Measurements from ENCODE around the gene PTH2.
"Not testable (repeated sequence)": the region's sequence is repeated elsewhere in the genome, so short reads cannot be mapped to it uniquely, and the experiment has no call there.

The PTH2 gene, protein sequence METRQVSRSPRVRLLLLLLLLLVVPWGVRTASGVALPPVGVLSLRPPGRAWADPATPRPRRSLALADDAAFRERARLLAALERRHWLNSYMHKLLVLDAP

DNA sequence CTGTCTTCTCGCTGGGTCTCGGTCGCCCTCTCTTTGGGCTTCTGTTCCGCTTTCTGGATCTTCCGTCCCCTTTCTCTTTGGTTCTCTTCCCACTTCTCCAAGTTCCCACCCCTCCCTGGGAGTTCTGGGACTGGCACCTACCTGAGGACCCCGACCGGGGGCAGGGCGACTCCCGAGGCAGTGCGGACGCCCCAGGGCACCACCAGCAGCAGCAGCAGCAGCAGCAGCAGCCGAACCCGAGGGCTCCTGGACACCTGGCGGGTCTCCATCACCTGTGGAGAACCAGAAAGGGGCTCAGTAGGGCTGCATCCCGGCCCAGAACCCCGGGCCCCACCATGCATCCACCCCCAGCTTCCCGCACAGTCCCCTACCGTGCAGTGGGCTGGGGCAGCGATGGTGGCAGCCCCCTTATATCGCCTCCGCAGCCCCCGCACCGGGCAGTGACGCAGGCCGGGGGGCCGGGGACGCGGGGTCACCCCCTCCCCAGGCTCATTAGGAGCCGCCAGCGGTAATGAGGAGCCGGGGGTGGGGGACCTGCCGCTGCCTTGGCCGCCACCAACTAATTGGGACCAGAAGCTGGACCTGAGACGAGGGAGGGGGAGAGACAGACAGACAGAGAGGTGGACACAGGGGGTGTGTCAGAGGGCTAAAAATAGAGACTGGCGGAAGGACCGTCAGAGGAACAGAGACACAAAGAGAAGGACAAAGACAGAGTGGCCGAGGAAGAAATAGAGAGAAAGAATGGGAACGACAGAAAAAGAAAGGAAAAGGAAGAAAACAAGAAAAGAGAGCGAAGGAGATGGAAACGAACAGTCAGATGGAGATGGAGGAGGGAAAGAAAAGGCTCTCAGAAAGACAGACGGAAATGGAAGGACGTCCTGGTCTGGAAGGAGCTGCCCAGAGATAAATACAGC is at the start of gene PTH2:
Gene PTH2, minus strand, starts transcription at position 371 of the 914 bp plus-strand sequence. Its CDS starts 102 bp downstream, at position 269.
- no peak for DNase-seq

DNA sequence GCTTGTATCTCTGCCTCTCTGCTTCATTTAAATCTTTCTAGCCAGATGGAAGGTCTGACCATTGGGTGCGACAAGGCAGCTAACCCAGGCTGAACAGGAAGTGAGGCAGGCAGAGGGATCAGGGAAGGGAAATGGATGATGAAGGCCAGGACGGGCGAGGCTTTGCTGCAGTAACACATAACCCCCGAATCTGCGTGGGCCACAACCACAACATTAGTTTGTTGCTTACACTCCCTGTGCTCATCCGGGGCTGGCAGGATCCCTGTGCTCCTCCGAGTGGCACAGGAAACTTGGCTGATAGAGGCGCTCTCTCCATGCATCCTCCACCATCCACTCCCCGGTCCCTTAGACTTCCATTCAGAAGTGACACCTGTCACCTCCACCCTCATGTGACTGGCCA is 49.7 kb upstream of the PTH2 start:
- no peak for DNase-seq

DNA sequence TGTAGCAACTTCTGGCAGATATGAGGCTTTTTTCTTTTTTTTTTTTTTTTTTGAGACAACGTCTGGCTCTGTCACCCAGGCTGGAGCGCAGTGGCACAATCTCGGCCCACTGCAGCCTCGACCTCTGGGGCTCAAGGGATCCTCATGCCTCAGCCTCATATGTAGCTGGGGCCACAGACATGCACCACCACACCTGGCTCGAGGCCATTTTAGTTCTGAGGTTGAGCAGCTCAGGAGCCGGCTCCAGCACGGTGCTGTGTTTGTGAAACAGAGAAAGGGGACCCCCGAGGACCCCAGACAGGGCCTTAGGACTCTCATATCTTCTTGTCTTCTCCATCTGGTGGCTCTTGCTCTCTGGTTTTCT is 47.4 kb upstream of the PTH2 start:
- no peak for DNase-seq

DNA sequence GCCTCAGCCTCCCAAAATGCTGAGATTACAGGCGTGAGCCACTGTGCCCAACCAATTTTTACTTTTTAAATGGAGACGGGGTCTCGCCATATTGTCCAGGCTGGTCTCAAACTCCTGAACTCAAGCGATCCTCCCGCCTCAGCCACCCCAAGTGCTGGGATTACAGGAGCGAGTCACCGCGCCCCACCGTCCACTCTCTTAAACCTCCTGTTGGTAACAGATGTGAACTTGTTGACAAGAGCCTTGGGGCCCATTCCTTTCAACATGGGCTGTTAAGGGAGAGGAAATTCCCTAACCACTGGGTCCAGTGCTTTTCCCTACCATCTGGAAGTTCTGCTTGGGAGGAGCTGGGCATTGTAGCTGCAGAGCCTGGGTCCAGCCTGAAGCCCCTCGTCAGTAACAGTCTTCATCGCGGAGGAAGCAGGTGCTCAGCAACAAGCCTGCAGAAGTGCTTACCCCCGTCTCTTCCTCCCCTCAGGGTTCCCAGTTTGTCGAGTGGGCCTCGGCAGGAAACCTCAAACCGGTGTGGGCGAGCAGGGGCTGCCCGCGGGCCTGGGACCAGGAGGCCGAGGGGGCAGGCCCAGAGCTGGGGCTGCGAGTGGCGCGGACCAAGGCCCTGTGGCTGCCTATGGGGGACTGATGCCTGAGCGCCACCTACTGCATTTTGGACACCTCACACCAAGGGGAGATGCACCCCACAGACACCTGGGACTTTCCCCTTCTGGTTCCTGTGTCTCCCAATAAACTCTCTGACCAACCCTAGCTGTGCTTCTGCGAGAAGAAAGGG is 46.8 kb upstream of the PTH2 start:
- DNase-seq, result no peak

DNA sequence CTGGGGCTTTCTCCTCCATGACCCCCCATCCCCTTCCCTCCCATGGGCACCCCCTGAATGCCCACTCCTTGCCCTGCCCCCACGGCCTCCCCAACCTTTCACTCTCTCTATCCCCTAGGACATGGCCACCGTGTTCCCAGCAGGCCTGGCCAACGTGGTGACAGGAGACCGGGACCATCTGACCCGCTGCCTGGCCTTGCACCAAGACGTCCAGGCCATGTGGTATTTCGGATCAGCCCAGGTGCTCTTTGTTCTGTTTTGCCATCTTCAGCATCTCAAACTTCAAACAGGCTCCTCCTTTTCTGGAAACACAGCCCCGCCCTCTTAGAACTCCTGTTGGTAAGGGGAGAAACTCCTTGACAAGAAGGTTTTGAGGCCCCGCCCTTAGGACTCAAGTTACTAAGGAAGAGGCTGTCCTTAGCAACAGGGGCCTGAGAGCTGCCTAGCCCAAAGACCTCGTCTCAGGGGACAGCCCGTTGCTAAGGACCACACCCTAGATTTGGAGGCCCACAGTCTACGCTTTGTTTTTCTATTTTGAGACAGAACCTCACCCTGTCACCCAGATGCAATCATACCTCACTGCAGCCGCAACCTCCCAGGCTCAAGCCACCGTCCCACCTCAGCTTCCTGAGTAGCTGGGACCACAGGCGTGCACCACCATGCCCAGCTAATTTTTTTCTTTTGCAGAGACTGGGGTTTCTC is 45.7 kb upstream of the PTH2 start:
- DNase-seq, result peak; percentile 96

DNA sequence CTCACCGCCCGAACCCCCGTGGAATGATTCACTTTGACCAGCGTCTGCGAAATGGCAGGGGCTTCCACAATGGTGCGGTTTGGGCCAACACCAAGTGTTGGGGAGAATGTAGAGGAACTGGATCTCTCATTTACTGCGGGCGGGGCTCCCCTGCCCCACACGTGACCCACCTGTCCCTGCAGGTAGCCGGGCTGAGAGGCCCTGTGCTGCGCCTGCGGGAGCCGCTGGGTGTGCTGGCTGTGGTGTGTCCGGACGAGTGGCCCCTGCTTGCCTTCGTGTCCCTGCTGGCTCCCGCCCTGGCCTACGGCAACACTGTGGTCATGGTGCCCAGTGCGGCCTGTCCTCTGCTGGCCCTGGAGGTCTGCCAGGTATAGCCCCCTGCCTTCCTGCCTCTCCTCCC is 45.0 kb upstream of the PTH2 start:
- DNase-seq, result no peak

DNA sequence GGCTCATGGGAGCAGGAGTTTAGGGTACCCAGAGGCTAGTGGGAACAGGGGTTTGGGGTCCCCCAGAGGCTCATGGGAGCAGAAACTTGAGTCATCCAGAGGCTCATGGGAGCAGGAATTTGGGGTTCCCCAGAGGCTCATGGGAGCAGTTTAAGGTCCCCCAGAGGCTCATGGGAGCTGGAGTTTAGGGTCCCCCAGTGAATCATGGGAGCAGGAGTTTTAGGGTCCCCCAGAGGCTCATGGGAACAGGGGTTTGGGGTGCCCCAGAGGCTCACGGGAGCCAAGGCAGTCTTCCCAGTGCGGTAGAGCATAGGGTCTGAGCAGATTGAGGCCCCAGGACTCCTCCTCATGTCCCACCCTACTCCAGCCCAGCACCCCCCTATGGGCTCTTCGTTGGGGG is 42.1 kb upstream of the PTH2 start:
- no peak for DNase-seq

DNA sequence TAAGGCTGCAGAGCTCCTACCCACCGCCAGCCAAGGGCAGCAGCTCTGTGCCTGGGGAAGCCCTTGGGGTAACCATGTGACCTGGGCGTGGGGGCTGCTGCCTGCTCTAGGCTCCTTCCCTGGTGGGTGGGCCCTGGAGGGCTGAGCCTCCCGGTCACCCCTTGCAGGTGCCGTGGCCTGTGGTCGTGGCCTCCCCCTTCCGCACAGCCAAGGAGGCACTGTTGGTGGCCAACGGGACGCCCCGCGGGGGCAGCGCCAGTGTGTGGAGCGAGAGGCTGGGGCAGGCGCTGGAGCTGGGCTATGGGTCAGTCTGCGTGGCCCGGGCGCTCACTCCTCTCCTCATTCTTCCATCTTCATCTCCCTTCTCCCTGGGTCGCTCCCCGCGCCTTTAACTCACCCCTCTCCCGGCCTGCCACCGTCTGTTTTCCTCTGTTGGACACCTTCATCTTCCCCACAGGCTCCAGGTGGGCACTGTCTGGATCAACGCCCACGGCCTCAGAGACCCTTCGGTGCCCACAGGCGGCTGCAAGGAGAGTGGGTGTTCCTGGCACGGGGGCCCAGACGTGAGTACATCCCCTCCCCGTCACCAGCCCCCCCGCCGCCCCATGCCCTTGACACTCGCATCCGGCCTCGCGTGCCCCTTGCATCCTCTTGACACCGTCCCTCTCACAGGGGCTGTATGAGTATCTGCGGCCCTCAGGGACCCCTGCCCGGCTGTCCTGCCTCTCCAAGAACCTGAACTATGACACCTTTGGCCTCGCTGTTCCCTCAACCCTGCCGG is 40.9 kb upstream of the PTH2 start:
- DNase-seq, result no peak

DNA sequence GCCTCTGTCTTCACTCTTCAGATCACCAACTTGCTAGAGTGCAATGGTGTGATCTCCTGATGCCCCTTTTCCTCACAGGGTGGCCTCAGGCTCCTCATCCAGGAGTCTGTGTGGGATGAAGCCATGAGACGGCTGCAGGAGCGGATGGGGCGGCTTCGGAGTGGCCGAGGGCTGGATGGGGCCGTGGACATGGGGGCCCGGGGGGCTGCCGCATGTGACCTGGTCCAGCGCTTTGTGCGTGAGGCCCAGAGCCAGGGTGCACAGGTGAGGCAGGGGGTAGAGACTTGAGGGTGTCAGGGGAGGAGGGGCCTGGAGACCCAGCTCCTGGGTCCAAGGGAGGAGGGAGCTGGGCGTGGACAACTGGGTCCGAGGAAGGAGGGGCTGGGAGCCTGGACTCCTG is 39.3 kb upstream of the PTH2 start:
- DNase-seq, result no peak

DNA sequence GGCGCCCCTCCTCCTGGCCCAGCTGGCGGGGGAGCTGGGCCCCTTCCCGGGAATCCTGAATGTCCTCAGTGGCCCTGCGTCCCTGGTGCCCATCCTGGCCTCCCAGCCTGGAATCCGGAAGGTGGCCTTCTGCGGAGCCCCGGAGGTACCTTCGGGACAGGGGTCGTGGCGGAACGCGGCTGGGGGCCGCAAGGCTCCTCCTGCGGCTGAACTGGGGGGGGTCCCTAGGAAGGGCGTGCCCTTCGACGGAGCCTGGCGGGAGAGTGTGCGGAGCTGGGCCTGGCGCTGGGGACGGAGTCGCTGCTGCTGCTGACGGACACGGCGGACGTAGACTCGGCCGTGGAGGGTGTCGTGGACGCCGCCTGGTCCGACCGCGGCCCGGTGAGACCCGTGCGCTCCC is 38.4 kb upstream of the PTH2 start:
- no peak for DNase-seq

DNA sequence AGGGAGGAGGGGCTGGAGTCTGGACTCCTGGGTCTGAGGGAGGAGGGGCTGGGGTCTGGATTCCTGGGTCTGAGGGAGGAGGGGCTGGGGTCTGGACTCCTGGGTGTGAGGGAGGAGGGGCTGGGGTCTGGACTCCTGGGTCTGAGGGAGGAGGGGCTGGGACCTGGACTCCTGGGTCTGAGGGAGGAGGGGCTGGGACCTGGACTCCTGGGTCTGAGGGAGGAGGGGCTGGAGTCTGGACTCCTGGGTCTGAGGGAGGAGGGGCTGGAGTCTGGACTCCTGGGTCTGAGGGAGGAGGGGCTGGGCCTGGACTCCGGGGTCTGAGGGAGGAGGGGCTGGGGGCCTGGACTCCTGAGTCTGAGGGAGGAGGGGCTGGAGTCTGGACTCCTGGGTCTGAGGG is 37.9 kb upstream of the PTH2 start:
- DNase-seq, result not testable (repeated sequence)

DNA sequence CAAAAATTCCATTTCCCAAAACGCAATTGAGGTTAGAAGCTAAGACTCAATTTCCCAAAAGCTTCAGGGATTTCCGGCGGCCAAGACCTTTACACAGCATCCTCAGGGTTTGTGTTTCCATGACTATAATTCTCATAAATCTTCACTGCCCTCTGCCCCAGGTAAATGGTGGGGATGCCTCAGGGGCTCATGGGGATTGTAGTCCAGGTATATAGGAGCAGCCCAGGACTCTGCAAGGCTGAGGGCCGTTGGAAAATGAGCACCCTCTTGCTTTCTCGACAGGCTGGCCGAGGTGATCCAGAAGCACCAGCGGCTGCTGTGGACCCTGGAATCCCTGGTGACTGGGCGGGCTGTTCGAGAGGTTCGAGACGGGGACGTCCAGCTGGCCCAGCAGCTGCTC is 36.1 kb upstream of the PTH2 start:
- DNase-seq, result no peak

DNA sequence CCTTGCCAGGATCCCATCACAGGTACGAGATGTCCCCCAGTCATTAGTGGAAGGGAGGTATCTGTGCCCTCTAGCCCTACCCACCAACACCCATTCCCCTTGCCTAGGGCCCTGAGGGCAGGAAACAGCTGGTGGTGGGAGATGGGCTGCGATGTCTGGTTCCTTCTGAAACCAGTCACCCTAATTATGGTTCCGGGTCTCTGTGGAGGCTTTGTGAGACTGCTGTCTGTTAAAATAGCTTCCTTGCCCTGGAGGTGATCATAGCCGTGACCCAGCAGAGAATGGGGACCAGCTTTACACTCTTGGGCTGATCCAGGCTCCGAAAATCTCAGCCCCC is 35.3 kb upstream of the PTH2 start:
- DNase-seq, result no peak

DNA sequence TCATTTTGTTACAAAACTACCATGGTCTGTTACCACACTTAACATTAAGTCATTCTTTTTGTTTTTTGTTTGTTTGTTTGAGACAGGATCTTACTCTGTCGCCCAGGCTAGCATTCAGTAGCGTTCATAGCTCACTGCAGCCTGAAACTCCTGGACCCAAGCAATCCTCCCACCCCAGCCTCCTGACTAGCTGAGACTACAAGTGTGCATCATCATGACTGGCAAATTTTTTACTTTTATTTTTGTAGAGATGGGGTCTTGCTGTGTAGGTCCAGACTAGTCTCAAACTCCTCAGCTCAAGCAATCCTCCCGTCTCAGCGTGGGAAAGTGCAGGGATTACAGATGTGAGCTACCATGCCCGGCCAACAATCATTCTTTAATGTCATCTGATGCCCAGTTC is 33.1 kb upstream of the PTH2 start:
- no peak for DNase-seq

DNA sequence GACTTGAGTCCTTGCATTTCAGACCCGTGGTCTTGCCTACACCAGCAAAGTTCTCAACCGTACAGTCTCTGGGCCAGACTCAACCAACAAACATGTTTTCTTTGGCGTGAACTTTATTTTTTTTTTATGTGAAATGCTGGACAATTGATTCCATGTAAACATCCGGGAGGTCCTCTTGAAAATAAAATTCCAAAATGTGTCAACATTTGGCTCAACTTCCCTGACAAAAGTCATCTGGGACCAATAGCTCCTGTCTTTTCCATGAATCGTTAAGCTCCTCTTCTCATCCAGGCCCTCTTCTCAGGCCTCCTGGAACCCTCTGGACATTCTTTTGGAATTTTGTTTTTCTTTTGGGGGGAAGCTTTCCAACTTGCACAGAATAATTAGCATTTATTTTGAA is 32.5 kb upstream of the PTH2 start:
- no peak for DNase-seq

DNA sequence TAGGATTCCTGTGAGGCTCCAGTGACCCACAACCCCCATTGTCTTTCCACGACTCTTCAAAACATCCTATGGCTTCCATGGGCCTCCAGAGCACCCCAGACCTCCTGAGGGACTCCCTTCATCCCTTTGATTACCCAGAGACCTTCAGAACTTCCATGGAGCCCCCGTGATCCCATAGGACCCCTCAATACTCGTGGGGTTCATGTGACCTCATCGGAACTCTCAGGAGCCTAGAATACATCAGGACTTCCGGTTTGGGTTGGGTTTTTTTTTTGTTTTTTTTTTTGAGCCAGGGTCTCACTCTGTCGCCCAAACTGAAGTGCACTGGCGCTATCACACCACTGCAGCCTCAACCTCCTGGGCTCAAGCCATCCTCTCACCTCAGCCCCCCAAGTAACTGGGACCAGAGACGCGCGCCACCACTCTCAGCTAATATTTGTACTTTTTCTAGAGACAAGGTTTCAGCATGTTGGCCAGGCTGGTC is 30.6 kb upstream of the PTH2 start:
- no peak for DNase-seq

DNA sequence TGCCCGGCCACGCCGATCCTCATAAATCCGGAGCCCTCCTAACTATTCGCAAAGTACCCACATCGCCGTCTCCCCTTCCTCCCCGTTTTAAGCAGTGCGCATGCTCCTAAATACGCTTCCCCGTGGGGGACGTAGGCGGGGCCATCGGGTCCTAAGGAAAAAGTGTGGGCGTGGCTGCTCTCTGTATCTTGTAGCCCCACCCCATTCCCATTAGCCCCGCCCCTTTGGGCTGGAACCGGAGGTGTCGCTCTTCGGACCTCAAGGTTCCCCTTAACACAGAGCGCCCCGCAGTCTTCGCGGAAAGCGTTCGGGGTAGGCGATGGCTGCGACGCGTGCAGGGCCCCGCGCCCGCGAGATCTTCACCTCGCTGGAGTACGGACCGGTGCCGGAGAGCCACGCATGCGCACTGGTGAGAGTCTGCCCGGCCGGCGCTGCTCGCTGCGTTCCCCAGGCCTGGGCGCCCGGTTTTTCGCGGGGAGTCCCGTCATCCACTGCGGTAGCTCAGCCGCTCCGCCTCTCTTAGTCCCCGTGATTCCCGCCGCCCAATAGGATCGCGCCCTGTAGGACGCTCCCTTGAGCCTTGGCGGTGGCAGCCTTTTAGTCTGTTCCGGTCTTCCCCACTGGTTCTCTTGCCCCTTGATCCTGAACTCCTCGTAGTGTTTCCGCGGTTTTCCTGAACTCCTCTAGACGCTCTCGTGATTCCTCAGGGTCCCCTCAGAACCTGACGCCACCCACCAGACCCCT is 29.9 kb upstream of the PTH2 start, which contains the start of gene ALDH16A1:
Gene ALDH16A1, plus strand, starts transcription at position 213 of the 744 bp plus-strand sequence. Its CDS starts 107 bp downstream, at position 320.
- peak; percentile 98 for DNase-seq

DNA sequence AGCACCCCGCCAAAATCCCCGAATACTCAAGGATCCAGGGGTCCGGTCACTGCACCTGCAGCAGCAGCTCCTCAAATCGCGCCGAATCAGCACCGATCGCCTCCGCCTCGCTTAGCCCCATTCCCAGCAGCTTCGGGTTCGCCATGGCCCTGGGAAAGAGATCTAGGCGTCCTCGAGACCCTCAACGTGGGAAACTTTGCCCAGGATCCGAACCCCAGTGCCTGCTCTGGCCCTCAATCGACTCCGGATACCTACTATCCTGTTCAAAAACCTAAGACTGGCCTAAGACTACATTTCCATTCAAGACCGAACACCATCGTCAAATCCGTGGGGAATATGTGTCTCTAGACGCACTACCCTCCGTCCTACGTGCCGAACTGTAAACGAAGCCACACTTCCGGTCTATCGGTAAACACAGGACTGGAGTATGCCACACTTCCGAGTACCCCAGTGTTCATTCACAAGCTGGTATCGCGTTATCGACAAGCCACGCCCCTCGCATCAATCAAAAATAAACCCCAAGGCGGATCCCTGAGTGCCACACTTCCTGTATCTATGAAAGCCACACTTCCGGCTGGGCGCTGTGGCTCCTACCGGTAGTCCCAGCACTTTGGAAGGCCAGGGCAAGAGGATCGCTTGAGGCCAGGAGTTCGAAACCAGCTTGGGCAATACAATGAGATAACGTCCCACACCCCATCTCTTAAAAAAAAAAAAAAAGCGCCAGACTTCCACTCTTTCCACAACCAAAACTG is 28.4 kb upstream of the PTH2 start, which contains the start of gene PIH1D1:
Gene PIH1D1, minus strand, starts transcription at position 385 of the 752 bp plus-strand sequence. Its CDS starts 240 bp downstream, at position 145.
- DNase-seq, result peak; percentile 100

DNA sequence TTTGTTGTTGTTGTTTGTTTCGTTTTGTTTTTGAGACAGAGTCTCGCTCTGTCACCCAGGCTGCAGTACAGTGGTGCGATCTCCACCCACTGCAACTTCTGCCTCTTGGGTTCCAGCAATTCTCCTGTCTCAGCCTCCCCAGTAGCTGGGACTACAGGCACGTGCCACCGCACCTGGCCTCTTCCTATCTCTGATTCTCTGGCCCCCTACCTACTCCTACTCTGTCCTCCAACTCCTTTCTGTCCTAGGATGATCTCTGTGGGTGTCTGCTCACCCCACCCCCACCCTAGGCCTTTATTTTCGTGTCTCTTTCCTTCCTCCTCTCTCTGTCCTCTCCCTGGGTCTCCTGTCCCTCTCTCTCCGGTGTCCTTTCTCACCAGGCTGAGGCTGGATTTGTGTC is 27.2 kb upstream of the PTH2 start:
- DNase-seq, result no peak

DNA sequence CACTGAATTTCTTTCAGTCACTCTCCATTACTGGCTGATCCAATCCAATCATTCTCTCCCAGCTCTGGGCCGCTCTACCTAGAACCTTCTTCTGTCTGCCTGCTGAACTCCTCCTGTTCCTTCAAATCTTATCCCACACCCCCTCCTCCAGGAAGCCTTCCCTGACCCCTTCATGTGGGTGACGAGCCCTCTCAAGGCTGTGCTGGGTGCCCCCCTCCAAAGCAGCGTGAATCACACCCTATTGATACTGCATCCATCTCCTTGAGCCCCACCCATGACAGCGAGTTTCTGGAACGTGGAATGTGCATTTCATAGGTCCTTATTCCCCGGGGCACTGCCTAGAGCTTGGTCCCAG is 25.2 kb upstream of the PTH2 start:
- DNase-seq, result no peak

Measured in NCI-H1436 treated with DMSO at 0.1 percent for 48 hours (cell line).